SKM-1 (cell line): ENCODE measurements around the gene GIT1.

Experiments used
- DNase-seq: peaks from one replicate; lab custom pipeline; 2025; ENCODE audit not compliant: unreplicated experiment; lab: John Stamatoyannopoulos, UW

GIT1 gene

GRCh38 chr17:29593591-29594518, 4.4 kb upstream of the GIT1 start:
- DNase-seq = no peak

GRCh38 chr17:29592850-29593551, 3.6 kb upstream of the GIT1 start, which contains the start of gene ANKRD13B:
Gene ANKRD13B, plus strand, starts transcription at chr17:29593132. Its CDS starts 490 bp downstream, at chr17:29593622.
- no peak for DNase-seq

- peak; percentile 36 for DNase-seq
Measured at GRCh38 chr17:29591737-29592608, 2.5 kb upstream of the GIT1 start.

- no peak for DNase-seq
Measured at GRCh38 chr17:29591146-29591736, 1.8 kb upstream of the GIT1 start.

GRCh38 chr17:29590411-29591145, 1.1 kb upstream of the GIT1 start:
- DNase-seq = no peak

GRCh38 chr17:29588562-29589411, 661 bp downstream of the GIT1 start:
- no peak for DNase-seq

- DNase-seq = no peak
Measured at GRCh38 chr17:29588017-29588561, 1.4 kb downstream of the GIT1 start.

GRCh38 chr17:29587591-29587990, 1.9 kb downstream of the GIT1 start:
- DNase-seq = no peak

- DNase-seq = no peak
Measured at GRCh38 chr17:29586676-29587469, 2.6 kb downstream of the GIT1 start.

- no peak for DNase-seq
Measured at GRCh38 chr17:29585080-29585751, 4.2 kb downstream of the GIT1 start.

GRCh38 chr17:29584452-29585079, 4.9 kb downstream of the GIT1 start:
- DNase-seq = no peak

- no peak for DNase-seq
Measured at GRCh38 chr17:29583324-29584248, 5.9 kb downstream of the GIT1 start.

GRCh38 chr17:29582772-29583171, 6.7 kb downstream of the GIT1 start:
- no peak for DNase-seq

- no peak for DNase-seq
Measured at GRCh38 chr17:29582254-29582765, 7.1 kb downstream of the GIT1 start.

GRCh38 chr17:29581583-29582253, 7.7 kb downstream of the GIT1 start:
- DNase-seq = no peak
